ENCODE measurements around the gene NHSL2. TPM values are rescaled to one million over a fixed set of nuclear protein-coding genes. Genes with fewer than 3 reads are reported as not detected.
A peak's percentile ranks its signal among the peaks of the same experiment; 100 is the strongest.
"Not testable (repeated sequence)": the region's sequence is repeated elsewhere in the genome, so short reads cannot be mapped to it uniquely, and the experiment has no call there.

Gene NHSL2
- total and polyA plus RNA-seq, 7 experiments from 2014 or later = 0.18 to 17.0 (median 0.54) TPM

GRCh38 chrX:72158773-72159172 lies 248.1 kb downstream of the NHSL2 start:
- no peak overlapping the region for H3K4me3 Mint-ChIP-seq
- peaks cover 0 to 5% (median 0%) of the 10 kb centered on the region in 5 donors for H3K27me3 Mint-ChIP-seq
- peaks cover 0 to 4% (median 0%) of the 10 kb centered on the region in 11 donors for H3K9me3 Mint-ChIP-seq
- no peaks in the 10 kb centered on the region for H3K36me3 ChIP-seq (ENCODE audit: control insufficient read depth in 2 of 3, insufficient read depth in 3 of 3, low read length in 3 of 3)
- H3K9me3 ChIP-seq (ENCODE audit: control insufficient read depth in 2 of 3, low read length in 3 of 3) = no peaks in the 10 kb centered on the region
- DNase-seq (no peak), ATAC-seq (no peak)
- H3K27me3 ChIP-seq (ENCODE audit: control insufficient read depth in 2 of 2, insufficient read depth in 2 of 2, low read length in 2 of 2) = no peaks in the 10 kb centered on the region
- no peaks in the 10 kb centered on the region for H3K4me1 Mint-ChIP-seq
- no peak overlapping the region for H3K27ac Mint-ChIP-seq
- ChIA-PET CTCF (no interaction called here), POLR2A (no interaction called here)
- H3K36me3 Mint-ChIP-seq = peaks cover 0 to 4% (median 0%) of the 10 kb centered on the region in 5 donors
- H3K4me3 ChIP-seq (ENCODE audit: low read length) = no peak overlapping the region
- H3K4me1 ChIP-seq (ENCODE audit: control insufficient read depth in 2 of 2, insufficient read depth in 2 of 2, low read length in 2 of 2) = no peaks in the 10 kb centered on the region
- intact Hi-C loops (cut with micrococcal nuclease) = no loop called here
- H3K27ac ChIP-seq (ENCODE audit: low read depth, low read length) = no peak overlapping the region

GRCh38 chrX:72159769-72160168 lies 249.1 kb downstream of the NHSL2 start:
- ChIA-PET CTCF (no interaction called here), POLR2A (no interaction called here)
- no peaks in the 10 kb centered on the region for H3K27me3 ChIP-seq (ENCODE audit: control insufficient read depth in 2 of 2, insufficient read depth in 2 of 2, low read length in 2 of 2)
- intact Hi-C loops (cut with micrococcal nuclease) = no loop called here
- no peaks in the 10 kb centered on the region for H3K4me1 Mint-ChIP-seq
- no peak overlapping the region for H3K27ac ChIP-seq (ENCODE audit: low read depth, low read length)
- H3K27ac Mint-ChIP-seq = no peak overlapping the region
- peaks cover 0 to 4% (median 0%) of the 10 kb centered on the region in 11 donors for H3K9me3 Mint-ChIP-seq
- DNase-seq (no peak), ATAC-seq (no peak)
- no peak overlapping the region for H3K4me3 ChIP-seq (ENCODE audit: low read length)
- H3K4me3 Mint-ChIP-seq = no peak overlapping the region
- H3K36me3 Mint-ChIP-seq = peaks cover 0 to 4% (median 0%) of the 10 kb centered on the region in 5 donors
- no peaks in the 10 kb centered on the region for H3K36me3 ChIP-seq (ENCODE audit: control insufficient read depth in 2 of 3, insufficient read depth in 3 of 3, low read length in 3 of 3)
- no peaks in the 10 kb centered on the region for H3K4me1 ChIP-seq (ENCODE audit: control insufficient read depth in 2 of 2, insufficient read depth in 2 of 2, low read length in 2 of 2)
- peaks cover 0 to 5% (median 0%) of the 10 kb centered on the region in 5 donors for H3K27me3 Mint-ChIP-seq
- no peaks in the 10 kb centered on the region for H3K9me3 ChIP-seq (ENCODE audit: control insufficient read depth in 2 of 3, low read length in 3 of 3)

GRCh38 chrX:72165551-72165950 lies 254.9 kb downstream of the NHSL2 start:
- Histone ChIP-seq H3K4me1 (ENCODE audit: control insufficient read depth in 2 of 2, insufficient read depth in 2 of 2, low read length in 2 of 2) (no peaks in the 10 kb centered on the region), H3K27ac (ENCODE audit: low read depth, low read length) (no peak overlapping the region), H3K36me3 (ENCODE audit: control insufficient read depth in 2 of 3, insufficient read depth in 3 of 3, low read length in 3 of 3) (no peaks in the 10 kb centered on the region), H3K9me3 (ENCODE audit: control insufficient read depth in 2 of 3, low read length in 3 of 3) (no peaks in the 10 kb centered on the region), H3K4me3 (ENCODE audit: low read length) (no peak overlapping the region), H3K27me3 (ENCODE audit: control insufficient read depth in 2 of 2, insufficient read depth in 2 of 2, low read length in 2 of 2) (no peaks in the 10 kb centered on the region)
- Mint-ChIP-seq H3K36me3 (no peaks in the 10 kb centered on the region), H3K4me1 (peaks cover 0 to 10% (median 5%) of the 10 kb centered on the region in 7 donors), H3K27me3 (peaks cover 0 to 5% (median 0%) of the 10 kb centered on the region in 5 donors), H3K4me3 (no peak overlapping the region), H3K9me3 (peaks cover 0 to 2% (median 0%) of the 10 kb centered on the region in 11 donors), H3K27ac (no peak overlapping the region)
- DNase-seq (no peak), ATAC-seq (no peak)
- ChIA-PET POLR2A (no interaction called here), CTCF (no interaction called here)
- intact Hi-C loops (cut with micrococcal nuclease) = no loop called here

- intact Hi-C loops (cut with micrococcal nuclease) = loop anchor here (1.0 kb wide), 1 partner anchor 12 kb away; the partner anchor contains the start of gene PIN4 (in 2 of the 2)
- H3K9me3 ChIP-seq (ENCODE audit: control insufficient read depth in 2 of 3, low read length in 3 of 3) = no peaks in the 10 kb centered on the region
- no peaks in the 10 kb centered on the region for H3K36me3 Mint-ChIP-seq
- no peaks in the 10 kb centered on the region for H3K36me3 ChIP-seq (ENCODE audit: control insufficient read depth in 2 of 3, insufficient read depth in 3 of 3, low read length in 3 of 3)
- H3K4me3 ChIP-seq (ENCODE audit: low read length) = peak overlapping the region; percentile 28
- ATAC-seq = peak; percentile 94
- H3K27ac ChIP-seq (ENCODE audit: low read depth, low read length) = peak overlapping the region; percentile 66
- DNase-seq = peak in 7 of 9 donors; percentile 52 to 71 (median 58)
- H3K27me3 Mint-ChIP-seq = peaks cover 0 to 5% (median 0%) of the 10 kb centered on the region in 5 donors
- H3K27me3 ChIP-seq (ENCODE audit: control insufficient read depth in 2 of 2, insufficient read depth in 2 of 2, low read length in 2 of 2) = no peaks in the 10 kb centered on the region
- H3K27ac Mint-ChIP-seq = peak overlapping the region; percentile 87 to 97 (median 90)
- H3K9me3 Mint-ChIP-seq = peaks cover 0 to 2% (median 0%) of the 10 kb centered on the region in 11 donors
- CTCF ChIA-PET = interaction anchor here (0.9 kb wide), 1 partner anchor 12 kb away, joined by 4 read pairs; no protein-coding TSS in a partner anchor
- peak overlapping the region; percentile 46 to 89 (median 84) for H3K4me3 Mint-ChIP-seq
- H3K4me1 ChIP-seq (ENCODE audit: control insufficient read depth in 2 of 2, insufficient read depth in 2 of 2, low read length in 2 of 2) = no peaks in the 10 kb centered on the region
- POLR2A ChIA-PET = interaction anchor here (2.0 kb wide), 1 partner anchor 12 kb away, joined by 9 read pairs; the partner anchor contains the start of gene PIN4
- H3K4me1 Mint-ChIP-seq = peaks cover 0 to 10% (median 5%) of the 10 kb centered on the region in 7 donors
Observed at GRCh38 chrX:72169008-72169728, 258.5 kb downstream of the NHSL2 start.

- H3K36me3 ChIP-seq (ENCODE audit: control insufficient read depth in 2 of 3, insufficient read depth in 3 of 3, low read length in 3 of 3); H3K9me3 Mint-ChIP-seq; H3K27ac ChIP-seq (ENCODE audit: low read depth, low read length); H3K4me3 ChIP-seq (ENCODE audit: low read length); ATAC-seq; H3K9me3 ChIP-seq (ENCODE audit: control insufficient read depth in 2 of 3, low read length in 3 of 3); H3K27me3 Mint-ChIP-seq; POLR2A ChIA-PET; H3K36me3 Mint-ChIP-seq; H3K4me3 Mint-ChIP-seq; H3K4me1 ChIP-seq (ENCODE audit: control insufficient read depth in 2 of 2, insufficient read depth in 2 of 2, low read length in 2 of 2); intact Hi-C loops (cut with micrococcal nuclease); H3K27me3 ChIP-seq (ENCODE audit: control insufficient read depth in 2 of 2, insufficient read depth in 2 of 2, low read length in 2 of 2); CTCF ChIA-PET; H3K27ac Mint-ChIP-seq; DNase-seq: not testable (repeated sequence)
- H3K4me1 Mint-ChIP-seq = peaks cover 0 to 13% (median 10%) of the 10 kb centered on the region in 7 donors
Observed at GRCh38 chrX:72176289-72176688, 265.6 kb downstream of the NHSL2 start.

- Mint-ChIP-seq H3K36me3 (no peaks in the 10 kb centered on the region), H3K9me3 (peaks cover 0 to 1% (median 0%) of the 10 kb centered on the region in 11 donors), H3K27ac (no peak overlapping the region), H3K4me3 (no peak overlapping the region), H3K27me3 (peaks cover 0 to 4% (median 0%) of the 10 kb centered on the region in 5 donors), H3K4me1 (peaks cover 0 to 13% (median 10%) of the 10 kb centered on the region in 7 donors)
- Histone ChIP-seq H3K27me3 (ENCODE audit: control insufficient read depth in 2 of 2, insufficient read depth in 2 of 2, low read length in 2 of 2) (no peaks in the 10 kb centered on the region), H3K36me3 (ENCODE audit: control insufficient read depth in 2 of 3, insufficient read depth in 3 of 3, low read length in 3 of 3) (no peaks in the 10 kb centered on the region), H3K27ac (ENCODE audit: low read depth, low read length) (no peak overlapping the region), H3K4me3 (ENCODE audit: low read length) (no peak overlapping the region), H3K4me1 (ENCODE audit: control insufficient read depth in 2 of 2, insufficient read depth in 2 of 2, low read length in 2 of 2) (peaks cover 8 to 9% of the 10 kb centered on the region in 2 donors), H3K9me3 (ENCODE audit: control insufficient read depth in 2 of 3, low read length in 3 of 3) (no peaks in the 10 kb centered on the region)
- no peak for ATAC-seq
- POLR2A ChIA-PET = no interaction called here
- CTCF ChIA-PET = no interaction called here
- intact Hi-C loops (cut with micrococcal nuclease) = no loop called here
- no peak for DNase-seq
Observed at GRCh38 chrX:72176981-72177380, 266.3 kb downstream of the NHSL2 start.
